ENCODE results near the gene NLRC4. TPM values are rescaled to one million over a fixed set of nuclear protein-coding genes. Genes with fewer than 3 reads are reported as not detected.
"Not testable (repeated sequence)": the region's sequence is repeated elsewhere in the genome, so short reads cannot be mapped to it uniquely, and the experiment has no call there.

The NLRC4 gene
- total and polyA plus RNA-seq, 2 donors (not counting 1 experiment from before 2014, with no cell fraction given): 0.64 to 0.94 TPM

- Mint-ChIP-seq H3K27me3 (no peaks in the 10 kb centered on the region), H3K4me1 (no peaks in the 10 kb centered on the region), H3K9me3 (ENCODE audit: insufficient read depth) (no peaks in the 10 kb centered on the region), H3K27ac (no peak overlapping the region), H3K4me3 (no peak overlapping the region)
- DNase-seq (no peak), ATAC-seq (ENCODE audit: low read depth) (no peak)
- WGBS (ENCODE audit: insufficient coverage): 93% methylated on average over 3 of the region's 4 CpGs
- intact Hi-C loops (cut with micrococcal nuclease): no loop called here
- POLR2A ChIA-PET: interaction anchor here (0.7 kb wide), 1 partner anchor 495 kb away, joined by 8 read pairs; no protein-coding TSS in a partner anchor
- H3K36me3 ChIP-seq (replicated peaks in 1 of 2; ENCODE audit: control extremely low read depth in 1 of 2, control insufficient read depth in 1 of 2, extremely low read depth in 1 of 2, insufficient read depth in 2 of 2, low read length in 1 of 2): peaks cover 0 to 27% of the 10 kb centered on the region in 2 experiments
- H4K20me1 ChIP-seq (ENCODE audit: control insufficient read depth, insufficient read depth, low read length, poor library complexity, severe bottlenecking): no peaks in the 10 kb centered on the region
- no peaks in the 10 kb centered on the region for H3K4me1 ChIP-seq (ENCODE audit: control insufficient read depth in 2 of 2, insufficient read depth in 2 of 2, low read length in 2 of 2)
- H3K27me3 ChIP-seq (replicated peaks in 1 of 4; ENCODE audit: control extremely low read depth in 1 of 4, control insufficient read depth in 3 of 4, insufficient read depth in 4 of 4, low read length in 3 of 4): no peaks in the 10 kb centered on the region
- CTCF ChIA-PET: interaction anchor here (0.6 to 0.7 kb wide), 2 partner anchors 76 to 365 kb away, joined by 3 read pairs; no protein-coding TSS in a partner anchor
- H3K79me2 ChIP-seq (ENCODE audit: control insufficient read depth, insufficient read depth, low read length): no peaks in the 10 kb centered on the region
- no peak overlapping the region for H3K9ac ChIP-seq (ENCODE audit: low read length)
- no peak overlapping the region for H3K4me2 ChIP-seq (replicated peaks; ENCODE audit: low read depth, low read length, poor library complexity, severe bottlenecking)
- no peak overlapping the region for H2AFZ ChIP-seq (ENCODE audit: insufficient read depth, low read depth, low read length, poor library complexity, severe bottlenecking)
- no peak overlapping the region for H3K4me3 ChIP-seq (ENCODE audit: control extremely low read depth in 1 of 5, extremely low read depth in 1 of 5, insufficient read depth in 1 of 5, low read depth in 2 of 5, low read length in 4 of 5)
- no peak overlapping the region for H3K27ac ChIP-seq (ENCODE audit: low read length in 2 of 2)
- H3K9me3 ChIP-seq (ENCODE audit: control extremely low read depth in 1 of 3, control insufficient read depth in 2 of 3, insufficient read depth in 1 of 3, low read length in 2 of 3): no peaks in the 10 kb centered on the region
- TF ChIP-seq CTCF (IDR thresholded peaks at IDR 0.05): no peak
- TF ChIP-seq EZH2 (IDR thresholded peaks at IDR 0.05; ENCODE audit: borderline replicate concordance, insufficient read depth, low read depth, low read length, poor library complexity, severe bottlenecking): no peak
Measured at GRCh38 chr2:32212295-32212694, 52.4 kb downstream of the NLRC4 start.

GRCh38 chr2:32210767-32211408 is 53.8 kb downstream of the NLRC4 start:
- H3K9me3 ChIP-seq (ENCODE audit: control extremely low read depth in 1 of 3, control insufficient read depth in 2 of 3, insufficient read depth in 1 of 3, low read length in 2 of 3): no peaks in the 10 kb centered on the region
- Mint-ChIP-seq H3K27ac (no peak overlapping the region), H3K27me3 (no peaks in the 10 kb centered on the region), H3K9me3 (ENCODE audit: insufficient read depth) (no peaks in the 10 kb centered on the region), H3K4me3 (no peak overlapping the region), H3K4me1 (no peaks in the 10 kb centered on the region)
- H3K4me2 ChIP-seq (replicated peaks; ENCODE audit: low read depth, low read length, poor library complexity, severe bottlenecking): no peak overlapping the region
- no peak overlapping the region for H3K4me3 ChIP-seq (ENCODE audit: control extremely low read depth in 1 of 5, extremely low read depth in 1 of 5, insufficient read depth in 1 of 5, low read depth in 2 of 5, low read length in 4 of 5)
- no peak overlapping the region for H3K27ac ChIP-seq (ENCODE audit: low read length in 2 of 2)
- H3K79me2 ChIP-seq (ENCODE audit: control insufficient read depth, insufficient read depth, low read length): no peaks in the 10 kb centered on the region
- intact Hi-C loops (cut with micrococcal nuclease): no loop called here
- TF ChIP-seq EZH2 (IDR thresholded peaks at IDR 0.05; ENCODE audit: borderline replicate concordance, insufficient read depth, low read depth, low read length, poor library complexity, severe bottlenecking) (no peak), CTCF (IDR thresholded peaks at IDR 0.05) (no peak)
- H3K36me3 ChIP-seq (replicated peaks in 1 of 2; ENCODE audit: control extremely low read depth in 1 of 2, control insufficient read depth in 1 of 2, extremely low read depth in 1 of 2, insufficient read depth in 2 of 2, low read length in 1 of 2): peaks cover 0 to 26% of the 10 kb centered on the region in 2 experiments
- H3K4me1 ChIP-seq (ENCODE audit: control insufficient read depth in 2 of 2, insufficient read depth in 2 of 2, low read length in 2 of 2): no peaks in the 10 kb centered on the region
- H4K20me1 ChIP-seq (ENCODE audit: control insufficient read depth, insufficient read depth, low read length, poor library complexity, severe bottlenecking): no peaks in the 10 kb centered on the region
- no peak for DNase-seq
- H3K9ac ChIP-seq (ENCODE audit: low read length): no peak overlapping the region
- WGBS (ENCODE audit: insufficient coverage): 100% methylated on average over 2 of the region's 7 CpGs
- CTCF ChIA-PET: interaction anchor here (0.7 kb wide), 1 partner anchor 481 kb away, joined by 3 read pairs; no protein-coding TSS in a partner anchor
- ATAC-seq (ENCODE audit: low read depth): no peak
- no peak overlapping the region for H2AFZ ChIP-seq (ENCODE audit: insufficient read depth, low read depth, low read length, poor library complexity, severe bottlenecking)
- POLR2A ChIA-PET: no interaction called here
- H3K27me3 ChIP-seq (replicated peaks in 1 of 4; ENCODE audit: control extremely low read depth in 1 of 4, control insufficient read depth in 3 of 4, insufficient read depth in 4 of 4, low read length in 3 of 4): no peaks in the 10 kb centered on the region

GRCh38 chr2:32203428-32203827 is 61.3 kb downstream of the NLRC4 start:
- H3K9ac ChIP-seq (ENCODE audit: low read length); H3K4me3 Mint-ChIP-seq; CTCF ChIA-PET: not testable (repeated sequence)

More at GRCh38 chr2:32203428-32203827, 61.3 kb downstream of the NLRC4 start:
- H3K27ac Mint-ChIP-seq; H3K9me3 Mint-ChIP-seq (ENCODE audit: insufficient read depth); ATAC-seq (ENCODE audit: low read depth); H3K79me2 ChIP-seq (ENCODE audit: control insufficient read depth, insufficient read depth, low read length); H3K4me3 ChIP-seq (ENCODE audit: control extremely low read depth in 1 of 5, extremely low read depth in 1 of 5, insufficient read depth in 1 of 5, low read depth in 2 of 5, low read length in 4 of 5); H3K27me3 ChIP-seq (replicated peaks in 1 of 4; ENCODE audit: control extremely low read depth in 1 of 4, control insufficient read depth in 3 of 4, insufficient read depth in 4 of 4, low read length in 3 of 4); H2AFZ ChIP-seq (ENCODE audit: insufficient read depth, low read depth, low read length, poor library complexity, severe bottlenecking); H3K4me1 ChIP-seq (ENCODE audit: control insufficient read depth in 2 of 2, insufficient read depth in 2 of 2, low read length in 2 of 2); H3K27ac ChIP-seq (ENCODE audit: low read length in 2 of 2); DNase-seq; H3K27me3 Mint-ChIP-seq; H3K9me3 ChIP-seq (ENCODE audit: control extremely low read depth in 1 of 3, control insufficient read depth in 2 of 3, insufficient read depth in 1 of 3, low read length in 2 of 3); H3K4me1 Mint-ChIP-seq; H3K4me2 ChIP-seq (replicated peaks; ENCODE audit: low read depth, low read length, poor library complexity, severe bottlenecking); H4K20me1 ChIP-seq (ENCODE audit: control insufficient read depth, insufficient read depth, low read length, poor library complexity, severe bottlenecking); POLR2A ChIA-PET; intact Hi-C loops (cut with micrococcal nuclease): not testable (repeated sequence)
- 100% methylated on average over 1 of the region's 3 CpGs for WGBS (ENCODE audit: insufficient coverage)
- peaks cover 5 to 33% of the 10 kb centered on the region in 2 experiments for H3K36me3 ChIP-seq (replicated peaks in 1 of 2; ENCODE audit: control extremely low read depth in 1 of 2, control insufficient read depth in 1 of 2, extremely low read depth in 1 of 2, insufficient read depth in 2 of 2, low read length in 1 of 2)

Data from B cell (primary cell).